Upper lobe of right lung (tissue), 1 donor: ENCODE measurements around the gene RC3H1. TPM values are rescaled to one million over a fixed set of nuclear protein-coding genes. Genes with fewer than 3 reads are reported as not detected.

Experiments
- ATAC-seq: fragments of 200-7000 bp; cut with Tn5 transposase; one replicate; pipeline ENCODE4 v1.9.1; 2020; ENCODE audit warnings: mild to moderate bottlenecking, moderate library complexity
- DNase-seq: peaks from one replicate; pipeline ENCODE4 v3.0.0-alpha.2; 2020
- H3K27ac ChIP-seq: fragments of 200-600 bp; one replicate; pipeline ENCODE4 v1.8.0; 2022
- H3K27me3 ChIP-seq: fragments of 200-600 bp; one replicate; pipeline ENCODE4 v1.8.0; 2022; ENCODE audit warnings: mild to moderate bottlenecking
- H3K36me3 ChIP-seq: fragments of 200-600 bp; one replicate; pipeline ENCODE4 v1.8.0; 2022
- H3K4me1 ChIP-seq: fragments of 200-600 bp; one replicate; pipeline ENCODE4 v1.8.0; 2022
- H3K4me3 ChIP-seq: fragments of 200-600 bp; one replicate; pipeline ENCODE4 v1.8.0; 2022; ENCODE audit warnings: mild to moderate bottlenecking
- H3K9me3 ChIP-seq: fragments of 200-600 bp; one replicate; pipeline ENCODE4 v1.8.0; 2022
- intact Hi-C: fragments of 100-400 bp; cut with DNase I; formaldehyde crosslinking; loops from one replicate; pipeline ENCODE4 v1.11.0; 2022
- total RNA-seq: library from RNA; stranded (reverse); fragmentation: NEBNext Ultra II Directional; extraction: Animal tissue kit (Norgen Biotek cat#: 25700); gene quantifications from one replicate; pipeline ENCODE4 v1.2.1, GENCODE V29; 2021
- TF ChIP-seq, protein P1 (sequence below): fragments of 200-600 bp; IDR thresholded peaks from one replicate; pipeline ENCODE4 v1.8.0; 2022; ENCODE audit warnings: antibody characterized with exemption
- donor health status: DM: no; HTN: yes; CAD: no; lungs with severe emphysema.

The RC3H1 gene
- total RNA-seq, 1 donor from 2014 or later, result 36.5 TPM

- no peaks in the 10 kb centered on the region for H3K36me3 ChIP-seq
- intact Hi-C loops, result no loop called here
- TF ChIP-seq, protein P1, sequence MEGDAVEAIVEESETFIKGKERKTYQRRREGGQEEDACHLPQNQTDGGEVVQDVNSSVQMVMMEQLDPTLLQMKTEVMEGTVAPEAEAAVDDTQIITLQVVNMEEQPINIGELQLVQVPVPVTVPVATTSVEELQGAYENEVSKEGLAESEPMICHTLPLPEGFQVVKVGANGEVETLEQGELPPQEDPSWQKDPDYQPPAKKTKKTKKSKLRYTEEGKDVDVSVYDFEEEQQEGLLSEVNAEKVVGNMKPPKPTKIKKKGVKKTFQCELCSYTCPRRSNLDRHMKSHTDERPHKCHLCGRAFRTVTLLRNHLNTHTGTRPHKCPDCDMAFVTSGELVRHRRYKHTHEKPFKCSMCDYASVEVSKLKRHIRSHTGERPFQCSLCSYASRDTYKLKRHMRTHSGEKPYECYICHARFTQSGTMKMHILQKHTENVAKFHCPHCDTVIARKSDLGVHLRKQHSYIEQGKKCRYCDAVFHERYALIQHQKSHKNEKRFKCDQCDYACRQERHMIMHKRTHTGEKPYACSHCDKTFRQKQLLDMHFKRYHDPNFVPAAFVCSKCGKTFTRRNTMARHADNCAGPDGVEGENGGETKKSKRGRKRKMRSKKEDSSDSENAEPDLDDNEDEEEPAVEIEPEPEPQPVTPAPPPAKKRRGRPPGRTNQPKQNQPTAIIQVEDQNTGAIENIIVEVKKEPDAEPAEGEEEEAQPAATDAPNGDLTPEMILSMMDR, result no peak
- DNase-seq (no peak), ATAC-seq (no peak)
- no peaks in the 10 kb centered on the region for H3K4me1 ChIP-seq
- H3K27me3 ChIP-seq, result no peaks in the 10 kb centered on the region
- no peaks in the 10 kb centered on the region for H3K9me3 ChIP-seq
- no peak overlapping the region for H3K4me3 ChIP-seq
- H3K27ac ChIP-seq, result no peak overlapping the region
Measured at GRCh38 chr1:174031099-174031498, 8.9 kb upstream of the RC3H1 start.

DNA sequence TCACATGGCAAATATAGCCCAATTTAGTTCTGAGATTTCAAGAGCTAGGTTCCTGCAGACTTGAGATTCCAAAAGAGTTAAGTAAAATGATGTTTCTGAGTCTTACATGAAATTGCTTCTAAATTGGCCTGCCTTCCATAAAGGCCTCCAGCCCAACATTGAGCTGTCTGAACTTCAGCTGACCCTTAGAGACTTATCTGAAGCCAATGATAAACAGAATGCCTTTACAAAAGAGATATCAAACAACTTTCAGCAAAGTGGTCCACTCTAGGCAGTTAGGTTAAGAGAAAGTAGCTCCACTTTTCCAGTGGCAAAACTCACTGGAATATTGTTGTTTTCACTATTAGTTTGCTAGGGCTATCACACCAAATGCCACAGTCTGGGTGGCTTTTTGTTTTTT, 6.3 kb upstream of the RC3H1 start:
- no peaks in the 10 kb centered on the region for H3K27me3 ChIP-seq
- ATAC-seq (no peak), DNase-seq (no peak)

DNA sequence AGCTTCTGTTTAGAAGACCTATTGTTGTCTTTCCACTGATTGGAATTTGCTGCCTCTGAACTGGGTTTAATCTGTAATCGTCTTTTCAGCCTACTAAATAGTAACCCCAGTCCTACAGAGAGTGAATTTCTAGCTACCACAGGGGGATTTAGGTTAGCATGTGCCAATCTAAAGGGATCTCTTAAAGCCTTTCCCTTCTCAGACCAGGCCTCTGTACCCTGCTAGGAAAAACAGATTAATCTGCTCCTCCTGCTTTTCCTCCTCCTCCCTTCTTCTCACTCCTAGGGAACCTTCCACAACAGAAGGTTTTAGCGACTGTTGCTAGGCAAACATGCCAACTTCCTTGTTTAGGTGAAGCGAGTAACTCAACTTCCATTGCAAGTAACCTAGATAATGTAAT, 1.3 kb upstream of the RC3H1 start:
- Histone ChIP-seq H3K4me3 (no peak overlapping the region), H3K9me3 (no peaks in the 10 kb centered on the region), H3K36me3 (no peaks in the 10 kb centered on the region), H3K4me1 (peaks cover 29% of the 10 kb centered on the region), H3K27ac (peak overlapping the region; percentile 97), H3K27me3 (no peaks in the 10 kb centered on the region)
- intact Hi-C loops, result no loop called here
- peak; percentile 19 for ATAC-seq
- DNase-seq, result no peak
- TF ChIP-seq, protein P1, result no peak

More for the DNA sequence above, 6.3 kb upstream of the RC3H1 start:
- no peaks in the 10 kb centered on the region for H3K9me3 ChIP-seq
- no peaks in the 10 kb centered on the region for H3K4me1 ChIP-seq
- H3K27ac ChIP-seq, result no peak overlapping the region
- TF ChIP-seq, protein P1, result no peak
- intact Hi-C loops, result no loop called here
- no peak overlapping the region for H3K4me3 ChIP-seq
- H3K36me3 ChIP-seq, result no peaks in the 10 kb centered on the region

- no peaks in the 10 kb centered on the region for H3K36me3 ChIP-seq
- H3K27me3 ChIP-seq, result no peaks in the 10 kb centered on the region
- no peak for ATAC-seq
- H3K4me1 ChIP-seq, result peaks cover 34% of the 10 kb centered on the region
- peak overlapping the region; percentile 83 for H3K4me3 ChIP-seq
- DNase-seq, result no peak
- TF ChIP-seq, protein P1, result no peak
- peak overlapping the region; percentile 97 for H3K27ac ChIP-seq
- H3K9me3 ChIP-seq, result no peaks in the 10 kb centered on the region
- intact Hi-C loops, result no loop called here
Measured at GRCh38 chr1:174022976-174023277, 770 bp upstream of the RC3H1 start.

- TF ChIP-seq, protein P1, result no peak
- H3K4me1 ChIP-seq, result peaks cover 46% of the 10 kb centered on the region
- intact Hi-C loops, result no loop called here
- H3K36me3 ChIP-seq, result no peaks in the 10 kb centered on the region
- H3K9me3 ChIP-seq, result no peaks in the 10 kb centered on the region
- no peak for DNase-seq
- H3K27me3 ChIP-seq, result no peaks in the 10 kb centered on the region
- peak overlapping the region; percentile 83 for H3K4me3 ChIP-seq
- peak overlapping the region; percentile 97 for H3K27ac ChIP-seq
- peak; percentile 73 for ATAC-seq
Measured at GRCh38 chr1:174021591-174022079, 522 bp downstream of the RC3H1 start.

GRCh38 chr1:174018565-174018964, 3.6 kb downstream of the RC3H1 start:
- TF ChIP-seq, protein P1, result no peak
- no peaks in the 10 kb centered on the region for H3K27me3 ChIP-seq
- H3K4me3 ChIP-seq, result no peak overlapping the region
- no peaks in the 10 kb centered on the region for H3K9me3 ChIP-seq
- peaks cover 49% of the 10 kb centered on the region for H3K4me1 ChIP-seq
- intact Hi-C loops, result no loop called here
- H3K36me3 ChIP-seq, result no peaks in the 10 kb centered on the region
- ATAC-seq (no peak), DNase-seq (no peak)
- H3K27ac ChIP-seq, result no peak overlapping the region
